Spleen (tissue), 7 donors: Measurements from ENCODE around the gene CDX1.

Experiments
- CTCF ChIP-seq, 11 experiments: fragments of 200-600 bp in 7 of 11; fragments of 450-650 bp in 4 of 11; sonication (generic) in 4 of 11; IDR thresholded peaks in 8 of 11; conservative IDR thresholded peaks in 3 of 11; 1 replicate in 7 of 11; 2 replicates in 4 of 11; pipeline versions ENCODE4 v1.4.0 to v1.8.0; 2016 to 2021; ENCODE audit warnings: antibody characterized with exemption in 11 of 11, inconsistent platforms in 4 of 11, mild to moderate bottlenecking in 1 of 11
- POLR2AphosphoS5 ChIP-seq, 3 donors: sonication (generic); formaldehyde crosslinking; IDR thresholded peaks; one replicate each; pipeline ENCODE4 v1.5.1; 2017; ENCODE audit warnings: antibody characterized with exemption in 3 of 3
- donor health status: DM: no; HTN: no; CAD: no; lungs with moderate emphysema.
- donor health status: DM: no; HTN: no; CAD: no.
- donor health status: DM: no; HTN: no; CAD: no.

- no peak for TF ChIP-seq CTCF (IDR thresholded peaks at IDR 0.05 in 8 of 11, conservative IDR thresholded peaks at IDR 0.05 in 3 of 11)
- no peak for TF ChIP-seq POLR2AphosphoS5 (IDR thresholded peaks at IDR 0.05)
Measured at GRCh38 chr5:150223474-150223873, 56.9 kb downstream of the CDX1 start.
